GM13976 (cell line): ENCODE results near the gene RBM33.
A peak's percentile ranks its signal among the peaks of the same experiment; 100 is the strongest.

Experiments used
- DNase-seq: peaks from one replicate; pipeline ENCODE4 v3.0.0; 2012; ENCODE audit warnings: low spot score
- CTCF ChIP-seq: IDR thresholded peaks from 2 replicates; pipeline ENCODE4 v1.5.1; 2012; ENCODE audit warnings: borderline replicate concordance, mild to moderate bottlenecking; ENCODE audit not compliant: insufficient read depth; ENCODE audit errors: extremely low read depth, missing control alignments, control extremely low read depth
- in situ Hi-C: fragments of 300-500 bp; cut with MboI; formaldehyde crosslinking; loops from one replicate; pipeline ENCODE4 v1.12.0; 2022; ENCODE audit warnings: low sequenced_read_pairs, mixed read lengths, inconsistent platforms; ENCODE audit not compliant: unreplicated experiment

The RBM33 gene

GRCh38 chr7:155751409-155751808 lies 106.9 kb downstream of the RBM33 start:
- in situ Hi-C loops: loop anchor here (10.0 kb wide), 1 partner anchor 157 kb away; no protein-coding TSS in a partner anchor
- no peak for DNase-seq
- no peak for TF ChIP-seq CTCF

GRCh38 chr7:155752756-155753445 lies 108.4 kb downstream of the RBM33 start:
- in situ Hi-C loops: loop anchor here (10.0 kb wide), 1 partner anchor 158 kb away; no protein-coding TSS in a partner anchor
- TF ChIP-seq CTCF: no peak
- peak; percentile 54 for DNase-seq

- no peak for TF ChIP-seq CTCF
- in situ Hi-C loops: loop anchor here (10.0 kb wide), 1 partner anchor 159 kb away; no protein-coding TSS in a partner anchor
- no peak for DNase-seq
These were observed 109.0 kb downstream of the RBM33 start for GRCh38 chr7:155753446-155753965.

GRCh38 chr7:155754165-155754564 lies 109.7 kb downstream of the RBM33 start:
- in situ Hi-C loops: loop anchor here (10.0 kb wide), 1 partner anchor 159 kb away; no protein-coding TSS in a partner anchor

GRCh38 chr7:155755026-155755425 lies 110.6 kb downstream of the RBM33 start:
- DNase-seq: no peak
- in situ Hi-C loops: loop anchor here (10.0 kb wide), 1 partner anchor 160 kb away; no protein-coding TSS in a partner anchor
- TF ChIP-seq CTCF: no peak

More at GRCh38 chr7:155754165-155754564, 109.7 kb downstream of the RBM33 start:
- DNase-seq: no peak
- no peak for TF ChIP-seq CTCF

GRCh38 chr7:155756322-155756721 lies 111.9 kb downstream of the RBM33 start:
- DNase-seq: no peak
- no peak for TF ChIP-seq CTCF
- in situ Hi-C loops: loop anchor here (10.0 kb wide), 1 partner anchor 162 kb away; no protein-coding TSS in a partner anchor

GRCh38 chr7:155758348-155758747 lies 113.9 kb downstream of the RBM33 start:
- TF ChIP-seq CTCF: no peak
- in situ Hi-C loops: loop anchor here (10.0 kb wide), 1 partner anchor 164 kb away; no protein-coding TSS in a partner anchor
- no peak for DNase-seq
